GM23248 (cell line): ENCODE measurements around the gene LYRM4. TPM values are rescaled to one million over a fixed set of nuclear protein-coding genes. Genes with fewer than 3 reads are reported as not detected.

ENCODE experiments used
- DNase-seq: peaks from one replicate; pipeline ENCODE4 v3.0.0-alpha.2; 2015
- H2AFZ ChIP-seq: fragments of 200-600 bp; sonication (generic); 2 replicates; pipeline ENCODE4 v1.6.1; 2016; ENCODE audit warnings: antibody characterized with exemption
- H3F3A ChIP-seq: fragments of 200-600 bp; sonication (generic); 2 replicates; pipeline ENCODE4 v1.6.1; 2016; ENCODE audit warnings: mild to moderate bottlenecking, antibody characterized with exemption, mixed run types; ENCODE audit not compliant: insufficient read depth
- H3K27ac ChIP-seq: fragments of 200-600 bp; sonication (generic); 2 replicates; pipeline ENCODE4 v1.5.1; 2016; ENCODE audit warnings: mild to moderate bottlenecking
- H3K27me3 ChIP-seq: fragments of 200-600 bp; sonication (generic); replicated peaks from 2 replicates; pipeline ENCODE4 v1.6.1; 2016; ENCODE audit warnings: mild to moderate bottlenecking; ENCODE audit not compliant: insufficient read depth
- H3K36me3 ChIP-seq: fragments of 200-600 bp; sonication (generic); 2 replicates; pipeline ENCODE4 v1.6.1; 2016; ENCODE audit warnings: low read depth, mild to moderate bottlenecking
- H3K4me1 ChIP-seq: fragments of 200-600 bp; sonication (generic); 2 replicates; pipeline ENCODE4 v1.6.1; 2016; ENCODE audit warnings: mild to moderate bottlenecking; ENCODE audit not compliant: insufficient read depth
- H3K4me2 ChIP-seq: fragments of 200-600 bp; sonication (generic); one replicate; pipeline ENCODE4 v1.6.1; 2016; ENCODE audit warnings: mild to moderate bottlenecking; ENCODE audit not compliant: unreplicated experiment
- H3K4me3 ChIP-seq: fragments of 200-600 bp; sonication (generic); 2 replicates; pipeline ENCODE4 v1.5.1; 2016; ENCODE audit warnings: mild to moderate bottlenecking
- H3K79me2 ChIP-seq: fragments of 200-600 bp; sonication (generic); 2 replicates; pipeline ENCODE4 v1.6.1; 2016; ENCODE audit warnings: mild to moderate bottlenecking; ENCODE audit not compliant: insufficient read depth
- H3K9ac ChIP-seq: fragments of 200-600 bp; sonication (generic); 2 replicates; pipeline ENCODE4 v1.6.1; 2016; ENCODE audit warnings: mild to moderate bottlenecking
- H3K9me2 ChIP-seq: fragments of 200-600 bp; sonication (generic); 2 replicates; pipeline ENCODE4 v1.6.1; 2016; ENCODE audit warnings: mixed run types, mild to moderate bottlenecking, moderate library complexity; ENCODE audit not compliant: insufficient read depth
- H3K9me3 ChIP-seq: fragments of 200-600 bp; sonication (generic); one replicate; pipeline ENCODE4 v1.6.1; 2017; ENCODE audit warnings: low read depth
- H4K20me1 ChIP-seq: fragments of 200-600 bp; sonication (generic); 2 replicates; pipeline ENCODE4 v1.6.0; 2016; ENCODE audit not compliant: insufficient read depth
- EZH2 ChIP-seq: fragments of 200-600 bp; sonication (generic); IDR thresholded peaks from 2 replicates; pipeline ENCODE4 v1.6.1; 2018; ENCODE audit warnings: antibody characterized with exemption, mild to moderate bottlenecking; ENCODE audit not compliant: insufficient read depth, poor library complexity, severe bottlenecking
- EZH2phosphoT487 ChIP-seq: fragments of 200-600 bp; sonication (generic); IDR thresholded peaks from 2 replicates; pipeline ENCODE4 v1.6.1; 2018; ENCODE audit warnings: antibody characterized with exemption, moderate library complexity, mild to moderate bottlenecking, low read depth; ENCODE audit not compliant: insufficient read depth
- WGBS, 2 experiments: methylation state at CpG; one replicate each; pipeline ENCODE4 v1.1.6; 2015 to 2017; ENCODE audit warnings: low lambda C conversion rate in 2 of 2, low coverage in 1 of 2; ENCODE audit errors: missing lambda C conversion rate in 2 of 2; 5-methylcytosine and 5-hydroxymethylcytosine counted together
- in situ Hi-C: fragments of 300-500 bp; cut with MboI; formaldehyde crosslinking; loops from 2 replicates; pipeline ENCODE4 v1.15.0; 2020
- polyA plus RNA-seq: library from polyadenylated mRNA; unstranded; fragments of >200 nt; fragmentation: Nextera tagmentation; extraction: Ambion mirVana; gene quantifications from 2 replicates; pipeline ENCODE4 v1.2.1, GENCODE V29; 2016
- total RNA-seq: library from RNA; depleted of rRNA; stranded (reverse); fragments of >200 nt; shearing (Covaris generic); gene quantifications from 2 replicates; pipeline ENCODE4 v1.2.3, GENCODE V29; 2014

The LYRM4 gene
- total and polyA plus RNA-seq, 2 experiments from 2014 or later: 27.1 to 28.0 TPM

DNA sequence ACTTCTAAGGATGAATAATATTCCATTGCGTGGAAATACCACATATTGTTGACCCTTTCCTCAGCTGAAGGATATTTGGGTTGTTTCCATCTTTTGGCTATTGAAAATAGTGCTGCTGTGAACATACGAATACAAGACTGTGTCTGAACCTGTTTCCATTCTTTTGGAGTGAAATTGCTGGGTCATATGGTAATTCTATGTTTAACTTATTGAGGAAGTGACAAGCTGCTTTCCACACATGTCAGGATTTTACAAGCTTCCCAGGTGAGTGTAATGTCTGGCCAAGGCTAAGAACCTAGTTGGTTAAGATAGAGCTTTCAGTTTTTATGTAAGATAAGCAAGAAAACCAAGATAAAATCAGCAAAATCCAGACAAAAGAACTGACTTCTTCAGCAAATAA is 126.8 kb downstream of the LYRM4 start:
- no peaks in the 10 kb centered on the region for H3K27me3 ChIP-seq
- DNase-seq: no peak
- TF ChIP-seq EZH2phosphoT487 (no peak), EZH2 (no peak)
- no peak overlapping the region for H3K4me2 ChIP-seq
- no peaks in the 10 kb centered on the region for H3K79me2 ChIP-seq
- in situ Hi-C loops: loop anchor here (10.0 kb wide), 1 partner anchor 261 kb away; no protein-coding TSS in a partner anchor
- no peak overlapping the region for H3K4me3 ChIP-seq
- no peak overlapping the region for H2AFZ ChIP-seq
- WGBS, 2 experiments: 96 to 99% methylated on average over 2 of the region's 2 CpGs
- no peak overlapping the region for H3K9ac ChIP-seq
- H4K20me1 ChIP-seq: no peaks in the 10 kb centered on the region
- H3F3A ChIP-seq: 0 out of 2 replicates have a peak, but pooled peaks cover 5% of the 10 kb centered on the region
- H3K9me2 ChIP-seq: no peaks in the 10 kb centered on the region
- H3K4me1 ChIP-seq: peaks cover 9% of the 10 kb centered on the region
- no peak overlapping the region for H3K27ac ChIP-seq
- no peaks in the 10 kb centered on the region for H3K9me3 ChIP-seq
- no peaks in the 10 kb centered on the region for H3K36me3 ChIP-seq

DNA sequence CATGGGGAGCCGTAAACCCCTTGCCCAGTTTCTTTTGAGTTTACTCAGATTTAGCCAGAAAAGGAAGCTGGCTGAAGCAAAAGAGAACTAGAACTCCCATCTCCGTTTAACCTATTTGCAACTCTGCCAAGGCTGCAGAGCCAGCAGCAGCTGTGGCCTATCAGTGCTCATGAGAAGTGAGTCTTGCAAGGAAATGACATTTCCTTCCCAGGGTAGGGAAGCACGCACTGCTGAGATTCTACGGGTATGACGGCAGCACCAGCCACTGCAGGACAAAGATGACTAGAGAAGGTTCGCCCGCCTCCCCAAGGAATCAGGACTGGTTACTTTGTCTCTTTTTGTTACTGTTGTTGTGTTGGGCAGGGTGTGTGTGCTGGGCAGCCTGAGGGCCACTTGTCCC is 128.0 kb downstream of the LYRM4 start:
- H3K4me1 ChIP-seq: peaks cover 9% of the 10 kb centered on the region
- DNase-seq: peak; percentile 93
- peak overlapping the region; percentile 59 for H3K9ac ChIP-seq
- H3K79me2 ChIP-seq: no peaks in the 10 kb centered on the region
- no peaks in the 10 kb centered on the region for H3K36me3 ChIP-seq
- in situ Hi-C loops: loop anchor here (10.0 kb wide), 1 partner anchor 262 kb away; no protein-coding TSS in a partner anchor
- 20 to 22% methylated on average over 7 of the region's 7 CpGs for WGBS, 2 experiments
- H3K27ac ChIP-seq: peak overlapping the region; percentile 62
- H2AFZ ChIP-seq: peak overlapping the region; percentile 72
- H3K9me3 ChIP-seq: no peaks in the 10 kb centered on the region
- no peaks in the 10 kb centered on the region for H4K20me1 ChIP-seq
- H3K9me2 ChIP-seq: no peaks in the 10 kb centered on the region
- no peaks in the 10 kb centered on the region for H3K27me3 ChIP-seq
- peak overlapping the region; percentile 19 for H3K4me3 ChIP-seq
- TF ChIP-seq EZH2: no peak
- TF ChIP-seq EZH2phosphoT487: no peak
- peak overlapping the region; percentile 51 for H3K4me2 ChIP-seq
- 0 out of 2 replicates have a peak, but pooled peaks cover 5% of the 10 kb centered on the region for H3F3A ChIP-seq

GRCh38 chr6:5130135-5130866 is 130.4 kb downstream of the LYRM4 start:
- TF ChIP-seq EZH2phosphoT487 (no peak), EZH2 (no peak)
- no peaks in the 10 kb centered on the region for H4K20me1 ChIP-seq
- H3K9me3 ChIP-seq: no peaks in the 10 kb centered on the region
- in situ Hi-C loops: loop anchor here (10.0 kb wide), 1 partner anchor 264 kb away; no protein-coding TSS in a partner anchor
- H3K79me2 ChIP-seq: no peaks in the 10 kb centered on the region
- no peak overlapping the region for H2AFZ ChIP-seq
- H3K4me2 ChIP-seq: no peak overlapping the region
- no peak overlapping the region for H3K27ac ChIP-seq
- 0 out of 2 replicates have a peak, but pooled peaks cover 5% of the 10 kb centered on the region for H3F3A ChIP-seq
- no peaks in the 10 kb centered on the region for H3K27me3 ChIP-seq
- no peak overlapping the region for H3K4me3 ChIP-seq
- H3K9me2 ChIP-seq: no peaks in the 10 kb centered on the region
- no peaks in the 10 kb centered on the region for H3K36me3 ChIP-seq
- no peak for DNase-seq
- peaks cover 19% of the 10 kb centered on the region for H3K4me1 ChIP-seq
- H3K9ac ChIP-seq: no peak overlapping the region
- 94 to 95% methylated on average over 10 of the region's 10 CpGs for WGBS, 2 experiments

DNA sequence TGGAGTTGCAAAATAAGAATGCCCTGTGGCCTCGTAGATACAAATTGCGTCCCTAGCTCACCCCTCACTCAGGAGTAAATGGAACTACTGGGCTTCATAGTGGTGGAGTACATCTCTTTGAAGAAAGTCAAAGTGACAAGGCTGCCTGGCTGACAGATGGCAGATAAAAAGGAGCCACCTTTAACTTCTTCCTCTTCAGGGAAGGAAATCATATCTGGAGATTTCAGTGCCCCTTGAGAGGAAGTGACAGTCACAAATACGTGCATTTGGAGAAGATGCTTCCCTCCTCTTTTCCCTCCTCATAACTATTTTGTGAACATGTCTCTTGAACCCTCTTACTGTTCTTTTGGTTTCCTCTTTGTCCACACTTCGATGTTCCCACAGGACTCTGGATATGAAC is 132.4 kb downstream of the LYRM4 start:
- Histone ChIP-seq H3K9me2 (no peaks in the 10 kb centered on the region), H2AFZ (no peak overlapping the region), H3K27me3 (no peaks in the 10 kb centered on the region), H3K36me3 (no peaks in the 10 kb centered on the region), H3F3A (0 out of 2 replicates have a peak, but pooled peaks cover 5% of the 10 kb centered on the region), H4K20me1 (no peaks in the 10 kb centered on the region), H3K79me2 (no peaks in the 10 kb centered on the region), H3K4me2 (no peak overlapping the region), H3K27ac (no peak overlapping the region), H3K9me3 (no peaks in the 10 kb centered on the region), H3K9ac (no peak overlapping the region), H3K4me3 (no peak overlapping the region), H3K4me1 (peaks cover 19% of the 10 kb centered on the region)
- no peak for DNase-seq
- no peak for TF ChIP-seq EZH2
- TF ChIP-seq EZH2phosphoT487: no peak
- in situ Hi-C loops: no loop called here
- 94 to 96% methylated on average over 4 of the region's 4 CpGs for WGBS, 2 experiments
